A172 (cell line): ENCODE data around the gene ANKRD39. TPM values are rescaled to one million over a fixed set of nuclear protein-coding genes. Genes with fewer than 3 reads are reported as not detected.

Source experiments
- DNase-seq: peaks from one replicate; pipeline ENCODE4 v3.0.0-alpha.2; 2015; ENCODE audit warnings: low spot score
- total RNA-seq: library from RNA; depleted of rRNA; stranded (reverse); fragments of >200 nt; shearing (Covaris generic); gene quantifications from 2 replicates; pipeline ENCODE4 v1.2.3, GENCODE V29; 2014

The ANKRD39 gene
- total RNA-seq, 1 experiment from 2014 or later: 37.9 TPM

GRCh38 chr2:96828436-96828835 lies 29.4 kb downstream of the ANKRD39 start:
- DNase-seq: no peak

- no peak for DNase-seq
Observed at GRCh38 chr2:96826546-96827278, 31.1 kb downstream of the ANKRD39 start.

- no peak for DNase-seq
Observed at GRCh38 chr2:96825057-96825456, 32.8 kb downstream of the ANKRD39 start.

GRCh38 chr2:96824079-96824870 lies 33.5 kb downstream of the ANKRD39 start:
- DNase-seq: peak; percentile 63

- no peak for DNase-seq
Observed at GRCh38 chr2:96823198-96823597, 34.6 kb downstream of the ANKRD39 start.

- no peak for DNase-seq
Observed at GRCh38 chr2:96822786-96823185, 35.0 kb downstream of the ANKRD39 start.

- DNase-seq: no peak
Observed at GRCh38 chr2:96821113-96821675, 36.6 kb downstream of the ANKRD39 start.

GRCh38 chr2:96819876-96820511 lies 37.8 kb downstream of the ANKRD39 start:
- no peak for DNase-seq

- no peak for DNase-seq
Observed at GRCh38 chr2:96819128-96819875, 38.5 kb downstream of the ANKRD39 start.

GRCh38 chr2:96817882-96818281 lies 39.9 kb downstream of the ANKRD39 start:
- no peak for DNase-seq

GRCh38 chr2:96816836-96817702 lies 40.7 kb downstream of the ANKRD39 start:
- no peak for DNase-seq

- DNase-seq: peak; percentile 78
Observed at GRCh38 chr2:96816127-96816835, 41.5 kb downstream of the ANKRD39 start, which contains the start of gene CNNM3. Gene CNNM3, plus strand, starts transcription at chr2:96816268. Its CDS starts 10 bp downstream, at chr2:96816278.

- peak; percentile 27 for DNase-seq
Observed at GRCh38 chr2:96815326-96816126, 42.3 kb downstream of the ANKRD39 start.

GRCh38 chr2:96813656-96814055 lies 44.2 kb downstream of the ANKRD39 start:
- DNase-seq: no peak

GRCh38 chr2:96811917-96812316 lies 45.9 kb downstream of the ANKRD39 start:
- DNase-seq: no peak

GRCh38 chr2:96810783-96811192 lies 47.0 kb downstream of the ANKRD39 start:
- no peak for DNase-seq

GRCh38 chr2:96809951-96810782 lies 47.6 kb downstream of the ANKRD39 start:
- DNase-seq: no peak
